CD4-positive, alpha-beta memory T cell (primary cell): ENCODE data around the gene RAB3IL1. TPM values are rescaled to one million over a fixed set of nuclear protein-coding genes. Genes with fewer than 3 reads are reported as not detected.

ENCODE experiments used
- CTCF ChIA-PET: fragments of 350-600 bp; sonication (Branson Sonifier 250); formaldehyde crosslinking; loops from one replicate; lab custom pipeline; 2021; ENCODE audit warnings: inconsistent platforms; ENCODE audit not compliant: partially characterized antibody; lab: Charles Lee
- POLR2A ChIA-PET: fragments of 350-600 bp; sonication (Branson Sonifier 250); formaldehyde crosslinking; loops from one replicate; lab custom pipeline; 2021; ENCODE audit not compliant: partially characterized antibody; lab: Charles Lee
- DNase-seq, 5 donors: peaks; one replicate each; pipeline versions ENCODE4 v3.0.0 to v3.0.0-alpha.2; 2020 to 2022; ENCODE audit warnings: mixed read lengths in 1 of 5
- H3K27ac ChIP-seq: one replicate; pipeline ENCODE4 v1.7.0; 2013; ENCODE audit warnings: low read depth, low read length
- H3K27me3 ChIP-seq: 2 replicates; pipeline ENCODE4 v1.7.0; 2013; ENCODE audit warnings: mild to moderate bottlenecking, low read length, moderate library complexity; ENCODE audit not compliant: insufficient read depth
- H3K36me3 ChIP-seq: 2 replicates; pipeline ENCODE4 v1.7.0; 2013; ENCODE audit warnings: mild to moderate bottlenecking, low read length, moderate library complexity; ENCODE audit not compliant: insufficient read depth
- H3K4me1 ChIP-seq: 2 replicates; pipeline ENCODE4 v1.7.0; 2013; ENCODE audit warnings: mild to moderate bottlenecking, low read length, moderate library complexity; ENCODE audit not compliant: insufficient read depth
- H3K4me3 ChIP-seq, 2 donors: one replicate each; pipeline ENCODE4 v1.7.0; 2013; ENCODE audit warnings: low read length in 2 of 2, mild to moderate bottlenecking in 1 of 2
- H3K9me3 ChIP-seq, 2 donors: one replicate each; pipeline ENCODE4 v1.7.0; 2013; ENCODE audit warnings: low read length in 2 of 2, control low read depth in 1 of 2; ENCODE audit not compliant: control insufficient read depth in 1 of 2
- H3K27ac Mint-ChIP-seq, 7 donors: one replicate each; pipeline ENCODE4 v1.8.0; 2020 to 2021; ENCODE audit warnings: mixed read lengths in 7 of 7, mild to moderate bottlenecking in 6 of 7, inconsistent platforms in 3 of 7, moderate library complexity in 3 of 7
- H3K27me3 Mint-ChIP-seq, 2 donors: one replicate each; pipeline ENCODE4 v1.8.0; 2020 to 2021; ENCODE audit warnings: mixed read lengths in 2 of 2
- H3K36me3 Mint-ChIP-seq, 2 donors: one replicate each; pipeline ENCODE4 v1.8.0; 2020 to 2021; ENCODE audit warnings: mixed read lengths in 2 of 2, inconsistent platforms in 1 of 2, mild to moderate bottlenecking in 1 of 2
- H3K4me1 Mint-ChIP-seq, 4 donors: one replicate each; pipeline ENCODE4 v1.8.0; 2020 to 2021; ENCODE audit warnings: mixed read lengths in 4 of 4, mild to moderate bottlenecking in 1 of 4
- H3K4me3 Mint-ChIP-seq, 8 donors: one replicate each; pipeline ENCODE4 v1.8.0; 2020 to 2021; ENCODE audit warnings: mixed read lengths in 8 of 8, mild to moderate bottlenecking in 7 of 8, moderate library complexity in 6 of 8, inconsistent platforms in 3 of 8
- H3K9me3 Mint-ChIP-seq, 8 donors: one replicate each; pipeline ENCODE4 v1.8.0; 2020 to 2021; ENCODE audit warnings: mixed read lengths in 8 of 8, mild to moderate bottlenecking in 5 of 8, inconsistent platforms in 3 of 8, moderate library complexity in 1 of 8
- intact Hi-C: fragments of 100-400 bp; cut with micrococcal nuclease; formaldehyde crosslinking; loops from one replicate; pipeline ENCODE4 v1.15.1; 2023
- polyA plus RNA-seq, 2 donors: library from polyadenylated mRNA; unstranded; fragments of 300-500 nt; fragmentation: Illumina TruSeq; gene quantifications; one replicate each; pipeline ENCODE4 v1.2.3, GENCODE V29; 2021
- total RNA-seq, 2 experiments: library from RNA; stranded (reverse); gene quantifications; one replicate each; pipeline ENCODE4 v1.2.3, GENCODE V29; 2021

Gene RAB3IL1
- total and polyA plus RNA-seq, 4 experiments from 2014 or later: 0.44 to 0.53 TPM; not detected in 2

DNA sequence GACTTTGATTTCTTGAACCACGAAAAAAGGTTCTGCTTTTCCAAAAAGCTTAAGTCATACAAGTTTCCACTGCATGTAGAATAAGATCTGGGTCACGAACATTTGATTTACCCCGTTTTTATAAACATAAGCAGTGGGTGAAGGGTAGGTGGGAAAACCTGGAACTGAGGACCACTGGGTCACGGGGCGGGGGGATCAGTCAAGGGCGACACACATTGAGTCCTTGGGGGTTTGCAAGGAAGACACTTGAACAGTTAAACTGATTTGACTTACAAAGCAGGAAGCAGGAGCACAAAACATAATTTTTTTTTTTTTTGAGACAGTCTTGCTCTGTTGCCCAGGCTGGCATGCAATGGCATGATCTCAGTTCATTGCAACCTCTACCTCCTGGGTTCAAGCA is 36.9 kb downstream of the RAB3IL1 start:
- Mint-ChIP-seq H3K27me3 (no peaks in the 10 kb centered on the region), H3K36me3 (no peaks in the 10 kb centered on the region), H3K27ac (no peak overlapping the region), H3K9me3 (no peaks in the 10 kb centered on the region), H3K4me1 (no peaks in the 10 kb centered on the region), H3K4me3 (no peak overlapping the region)
- H3K27ac ChIP-seq: no peak overlapping the region
- intact Hi-C loops: no loop called here
- no peaks in the 10 kb centered on the region for H3K9me3 ChIP-seq
- H3K4me3 ChIP-seq: no peak overlapping the region
- no peak for DNase-seq
- CTCF ChIA-PET: interaction anchor here (0.8 to 6.8 kb wide), 4 partner anchors 9 to 202 kb away, joined by 3 to 49 read pairs (median 4); no protein-coding TSS in a partner anchor
- H3K4me1 ChIP-seq: no peaks in the 10 kb centered on the region
- POLR2A ChIA-PET: no interaction called here
- no peaks in the 10 kb centered on the region for H3K36me3 ChIP-seq
- no peaks in the 10 kb centered on the region for H3K27me3 ChIP-seq

DNA sequence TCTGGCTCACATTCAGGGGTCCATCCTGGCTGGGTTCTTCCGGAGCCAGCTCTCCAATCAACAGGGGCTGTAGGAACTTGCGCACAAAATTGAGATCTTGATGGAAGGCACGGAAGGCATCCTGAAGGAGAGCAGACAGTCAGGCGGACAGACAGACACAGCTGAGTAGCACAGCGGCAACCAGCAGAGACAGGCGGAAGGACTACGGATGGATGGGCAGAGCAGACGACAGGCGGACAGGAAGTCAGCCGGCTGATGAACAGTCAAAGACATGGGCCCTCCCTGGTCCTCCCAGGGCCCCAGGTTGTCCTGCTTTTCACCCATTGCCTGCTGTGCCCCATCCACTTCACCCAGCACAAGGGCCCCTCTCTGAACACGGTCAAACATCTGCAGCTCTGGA is 37.3 kb downstream of the RAB3IL1 start:
- no peaks in the 10 kb centered on the region for H3K4me1 Mint-ChIP-seq
- H3K4me3 Mint-ChIP-seq: no peak overlapping the region
- CTCF ChIA-PET: interaction anchor here (1.3 to 6.8 kb wide), 3 partner anchors 9 to 202 kb away, joined by 3 to 49 read pairs (median 6); no protein-coding TSS in a partner anchor
- no peaks in the 10 kb centered on the region for H3K27me3 Mint-ChIP-seq
- no peak overlapping the region for H3K27ac Mint-ChIP-seq
- H3K36me3 ChIP-seq: no peaks in the 10 kb centered on the region
- H3K27me3 ChIP-seq: no peaks in the 10 kb centered on the region
- no peaks in the 10 kb centered on the region for H3K4me1 ChIP-seq
- H3K27ac ChIP-seq: no peak overlapping the region
- intact Hi-C loops: no loop called here
- no peaks in the 10 kb centered on the region for H3K9me3 ChIP-seq
- no peaks in the 10 kb centered on the region for H3K9me3 Mint-ChIP-seq
- POLR2A ChIA-PET: no interaction called here
- no peak for DNase-seq
- H3K36me3 Mint-ChIP-seq: no peaks in the 10 kb centered on the region
- H3K4me3 ChIP-seq: no peak overlapping the region

DNA sequence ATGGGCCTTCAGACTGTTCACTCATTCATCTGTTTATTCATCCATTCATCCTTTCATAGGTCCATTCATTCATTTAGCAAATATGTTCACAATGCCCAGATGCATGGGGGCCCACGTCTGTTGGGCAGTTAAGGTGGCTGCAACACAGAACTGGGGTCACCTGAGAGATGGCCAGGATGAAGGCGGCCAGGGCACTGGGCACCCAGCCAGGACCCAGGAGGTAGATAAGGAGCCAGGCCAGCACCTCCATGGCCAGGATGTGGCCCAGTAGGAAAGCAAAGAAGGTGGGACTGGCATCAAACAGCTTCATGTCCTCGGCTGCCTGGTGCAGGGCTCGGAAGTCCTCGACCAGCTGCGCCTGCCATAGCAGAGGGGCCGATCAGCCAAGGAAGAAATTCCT is 38.2 kb downstream of the RAB3IL1 start:
- Mint-ChIP-seq H3K27ac (no peak overlapping the region), H3K4me1 (no peaks in the 10 kb centered on the region), H3K9me3 (no peaks in the 10 kb centered on the region), H3K4me3 (no peak overlapping the region), H3K36me3 (no peaks in the 10 kb centered on the region), H3K27me3 (no peaks in the 10 kb centered on the region)
- no peaks in the 10 kb centered on the region for H3K4me1 ChIP-seq
- no peak for DNase-seq
- ChIA-PET POLR2A (no interaction called here), CTCF (interaction anchor here (0.6 to 6.8 kb wide), 3 partner anchors 19 to 229 kb away, joined by 3 to 49 read pairs (median 6); no protein-coding TSS in a partner anchor)
- no peak overlapping the region for H3K4me3 ChIP-seq
- no peaks in the 10 kb centered on the region for H3K9me3 ChIP-seq
- H3K36me3 ChIP-seq: no peaks in the 10 kb centered on the region
- H3K27ac ChIP-seq: no peak overlapping the region
- intact Hi-C loops: no loop called here
- H3K27me3 ChIP-seq: no peaks in the 10 kb centered on the region

DNA sequence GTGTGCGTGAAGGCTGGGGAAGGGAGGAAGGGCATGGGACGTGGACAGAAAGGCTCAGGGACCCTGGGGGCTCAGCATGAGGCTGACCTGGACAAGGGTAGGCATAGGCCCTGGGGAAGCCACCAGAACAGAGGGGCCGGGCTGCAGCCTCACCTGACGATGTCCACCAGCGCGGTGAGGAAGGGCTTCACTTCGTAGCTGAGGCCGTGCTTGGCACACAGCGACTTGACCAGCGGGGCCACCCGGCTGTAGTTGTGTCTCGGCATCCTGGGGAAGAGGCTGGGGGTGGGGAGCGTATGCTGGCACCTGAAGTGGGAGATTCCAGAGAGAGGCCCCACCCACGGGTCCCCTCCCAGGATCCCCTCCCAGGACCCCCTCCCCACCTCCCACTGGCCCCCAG is 41.7 kb downstream of the RAB3IL1 start:
- POLR2A ChIA-PET: no interaction called here
- no peak overlapping the region for H3K27ac Mint-ChIP-seq
- CTCF ChIA-PET: interaction anchor here (1.1 to 1.3 kb wide), 2 partner anchors 9 to 21 kb away, joined by 3 to 4 read pairs; no protein-coding TSS in a partner anchor
- no peaks in the 10 kb centered on the region for H3K36me3 Mint-ChIP-seq
- H3K36me3 ChIP-seq: no peaks in the 10 kb centered on the region
- H3K27me3 Mint-ChIP-seq: peaks cover under 1 to 6% of the 10 kb centered on the region in 2 donors
- H3K4me1 ChIP-seq: peaks cover 4% of the 10 kb centered on the region
- H3K27ac ChIP-seq: no peak overlapping the region
- H3K4me3 ChIP-seq: no peak overlapping the region
- no peak overlapping the region for H3K4me3 Mint-ChIP-seq
- H3K9me3 ChIP-seq: no peaks in the 10 kb centered on the region
- DNase-seq: no peak
- peaks cover 4 to 7% (median 5%) of the 10 kb centered on the region in 4 donors for H3K4me1 Mint-ChIP-seq
- no peaks in the 10 kb centered on the region for H3K27me3 ChIP-seq
- H3K9me3 Mint-ChIP-seq: no peaks in the 10 kb centered on the region
- intact Hi-C loops: no loop called here

DNA sequence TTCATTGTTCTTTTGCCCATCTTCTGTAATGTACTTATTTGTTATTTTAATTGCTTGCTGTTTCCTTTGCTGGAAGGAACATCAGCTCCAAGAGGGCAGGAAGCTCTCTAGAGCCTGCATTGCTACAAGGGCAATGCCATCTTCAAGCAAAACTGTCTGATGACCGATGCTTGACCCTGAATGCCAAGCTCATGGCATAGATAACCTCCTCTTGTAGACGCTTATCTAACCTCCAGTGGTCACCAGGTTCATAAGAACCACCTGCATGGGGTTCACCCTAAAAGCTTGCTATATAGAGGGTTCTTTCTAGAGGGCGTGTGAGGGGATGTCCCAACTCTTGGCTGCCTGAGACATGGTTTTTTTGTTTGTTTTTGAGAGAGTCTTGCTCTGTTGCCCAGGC is 42.5 kb downstream of the RAB3IL1 start:
- Mint-ChIP-seq H3K36me3 (no peaks in the 10 kb centered on the region), H3K27ac (no peak overlapping the region), H3K9me3 (no peaks in the 10 kb centered on the region), H3K27me3 (peaks cover 2 to 6% of the 10 kb centered on the region in 2 donors), H3K4me1 (peaks cover 4 to 7% (median 5%) of the 10 kb centered on the region in 4 donors), H3K4me3 (no peak overlapping the region)
- Histone ChIP-seq H3K27ac (no peak overlapping the region), H3K4me1 (peaks cover 4% of the 10 kb centered on the region), H3K36me3 (no peaks in the 10 kb centered on the region), H3K9me3 (no peaks in the 10 kb centered on the region), H3K4me3 (no peak overlapping the region), H3K27me3 (no peaks in the 10 kb centered on the region)
- intact Hi-C loops: no loop called here
- ChIA-PET POLR2A (no interaction called here), CTCF (interaction anchor here (0.7 to 3.7 kb wide), 6 partner anchors 10 to 526 kb away, joined by 3 to 21 read pairs (median 4); no protein-coding TSS in a partner anchor)
- no peak for DNase-seq

DNA sequence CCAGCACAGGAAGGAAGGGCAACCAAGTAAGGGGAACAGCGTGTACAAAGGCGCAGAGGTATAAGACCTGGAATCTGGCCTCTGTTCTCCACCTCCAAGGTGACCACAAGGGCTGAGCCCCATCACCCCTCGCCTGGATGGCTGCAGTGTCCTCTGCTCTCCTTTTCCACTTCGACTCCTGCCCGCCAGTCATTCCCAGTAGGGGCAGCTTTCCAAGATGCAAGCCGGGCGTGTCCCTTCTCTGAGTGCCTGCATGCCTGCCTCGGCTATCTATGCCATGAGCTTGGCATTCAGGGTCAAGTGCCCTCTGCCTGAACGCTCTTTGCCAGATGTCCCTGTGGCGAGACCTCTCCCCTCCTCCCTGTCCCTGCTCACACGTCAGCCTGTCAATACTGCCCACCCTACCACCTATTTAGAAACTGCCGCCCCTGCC is 43.0 kb downstream of the RAB3IL1 start:
- H3K36me3 ChIP-seq: no peaks in the 10 kb centered on the region
- no peaks in the 10 kb centered on the region for H3K36me3 Mint-ChIP-seq
- H3K4me1 Mint-ChIP-seq: peaks cover 4 to 7% (median 5%) of the 10 kb centered on the region in 4 donors
- H3K27me3 Mint-ChIP-seq: peaks cover 2 to 6% of the 10 kb centered on the region in 2 donors
- DNase-seq: no peak
- H3K9me3 ChIP-seq: no peaks in the 10 kb centered on the region
- no peak overlapping the region for H3K4me3 Mint-ChIP-seq
- H3K9me3 Mint-ChIP-seq: no peaks in the 10 kb centered on the region
- peak overlapping the region in 1 of 7 donors; percentile 41 for H3K27ac Mint-ChIP-seq
- no peak overlapping the region for H3K4me3 ChIP-seq
- H3K4me1 ChIP-seq: peaks cover 4% of the 10 kb centered on the region
- ChIA-PET CTCF (interaction anchor here (1.0 to 3.7 kb wide), 4 partner anchors 10 to 234 kb away, joined by 3 to 21 read pairs (median 4); no protein-coding TSS in a partner anchor), POLR2A (no interaction called here)
- intact Hi-C loops: no loop called here
- H3K27me3 ChIP-seq: no peaks in the 10 kb centered on the region
- H3K27ac ChIP-seq: no peak overlapping the region

DNA sequence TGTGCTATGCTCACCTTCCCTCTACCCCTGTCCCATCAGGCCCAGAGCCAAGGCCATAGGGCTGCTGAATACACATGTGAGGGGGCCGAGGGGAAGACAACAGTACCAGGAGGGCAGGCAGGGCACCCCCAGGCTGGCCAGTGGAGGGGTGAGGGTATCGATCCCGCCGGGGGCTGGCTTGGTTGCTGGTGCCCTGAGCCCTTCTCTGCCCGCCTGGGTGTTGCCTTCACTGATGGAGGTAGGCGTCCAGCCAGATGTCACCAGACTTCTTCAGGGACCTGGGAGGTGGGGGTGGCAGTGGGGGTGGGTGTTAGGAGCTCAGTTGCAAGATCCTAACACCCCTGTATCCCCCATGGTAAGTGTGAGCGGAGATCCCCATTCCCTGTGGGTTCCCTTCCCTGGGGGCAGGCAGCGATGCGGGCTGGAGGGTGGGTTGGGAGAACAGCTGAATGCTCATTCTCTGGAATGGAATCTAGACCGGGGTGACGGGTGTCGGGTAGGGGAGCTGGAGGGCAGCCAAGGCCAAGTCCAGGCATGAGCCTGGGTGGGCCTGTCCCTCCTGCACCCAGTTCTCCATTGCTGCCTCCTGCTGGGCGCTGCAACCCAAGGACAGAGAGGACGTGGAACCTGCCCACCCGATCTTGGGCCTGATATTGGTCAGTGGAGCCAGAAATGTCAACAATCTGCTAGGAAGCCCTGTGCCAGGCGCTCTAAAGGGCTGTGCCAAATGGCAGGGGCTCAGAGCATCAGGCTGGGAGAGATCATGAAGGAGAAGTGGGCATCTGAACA is 43.6 kb downstream of the RAB3IL1 start:
- Histone ChIP-seq H3K4me3 (no peak overlapping the region), H3K27me3 (no peaks in the 10 kb centered on the region), H3K36me3 (no peaks in the 10 kb centered on the region), H3K9me3 (no peaks in the 10 kb centered on the region), H3K4me1 (peaks cover 4% of the 10 kb centered on the region), H3K27ac (no peak overlapping the region)
- peaks cover 4 to 7% (median 5%) of the 10 kb centered on the region in 4 donors for H3K4me1 Mint-ChIP-seq
- peaks cover 2 to 6% of the 10 kb centered on the region in 2 donors for H3K27me3 Mint-ChIP-seq
- DNase-seq: no peak
- H3K9me3 Mint-ChIP-seq: no peaks in the 10 kb centered on the region
- CTCF ChIA-PET: interaction anchor here (1.3 to 5.0 kb wide), 4 partner anchors 74 to 234 kb away, joined by 3 to 36 read pairs (median 12); no protein-coding TSS in a partner anchor
- POLR2A ChIA-PET: no interaction called here
- H3K27ac Mint-ChIP-seq: no peak overlapping the region
- intact Hi-C loops: no loop called here
- H3K4me3 Mint-ChIP-seq: no peak overlapping the region
- H3K36me3 Mint-ChIP-seq: no peaks in the 10 kb centered on the region
